Stimulated activated CD4-positive, alpha-beta T cell treated with anti-CD3 and anti-CD28 coated beads, TNF-alpha, amount 100 ng/mL, for 24 hours (primary cell): ENCODE measurements around the gene PEX7.
"Not testable (repeated sequence)": the region's sequence is repeated elsewhere in the genome, so short reads cannot be mapped to it uniquely, and the experiment has no call there.

Experiments used
- DNase-seq, 3 experiments: peaks; one replicate each; pipeline ENCODE4 v3.0.0-alpha.2; 2020; ENCODE audit warnings: low read depth in 3 of 3

The PEX7 gene

DNA sequence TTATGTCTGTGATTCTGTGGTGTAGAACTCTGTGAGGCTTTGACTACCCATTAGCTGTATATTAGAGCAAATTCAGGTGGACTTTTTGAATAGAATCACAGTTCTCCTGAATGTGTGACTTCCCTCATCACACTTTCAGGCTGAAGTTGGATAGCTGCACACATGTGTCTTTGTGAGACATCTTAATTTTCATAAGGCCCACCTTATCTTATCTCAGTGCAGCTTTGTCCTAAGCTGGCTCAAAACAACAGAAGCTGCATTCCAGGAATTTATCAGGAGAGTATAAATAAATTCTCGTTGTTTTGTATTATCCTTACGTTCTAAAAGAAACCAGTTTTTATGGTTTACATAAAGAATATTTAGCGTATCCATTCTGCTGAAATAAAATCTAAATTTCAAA, 73.5 kb downstream of the PEX7 start:
- no peak for DNase-seq

DNA sequence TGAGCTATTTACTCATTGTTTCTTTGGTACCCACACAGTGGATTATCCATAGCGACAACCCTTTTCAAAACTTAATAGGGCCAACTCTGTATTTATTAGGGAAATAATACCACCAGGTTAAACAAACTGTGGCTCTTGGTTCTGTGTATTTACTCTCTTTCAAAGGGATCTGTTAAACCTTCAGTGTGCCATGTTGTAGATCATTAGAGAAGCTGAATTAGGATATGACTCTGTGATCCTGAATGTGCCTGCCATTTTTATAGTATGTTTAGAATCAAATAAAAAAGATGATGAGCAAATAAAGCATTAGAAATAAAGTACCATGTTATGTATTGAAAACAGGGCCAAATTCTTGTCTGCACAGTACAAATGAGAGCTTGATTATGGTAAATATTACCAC, 74.7 kb downstream of the PEX7 start:
- no peak for DNase-seq

DNA sequence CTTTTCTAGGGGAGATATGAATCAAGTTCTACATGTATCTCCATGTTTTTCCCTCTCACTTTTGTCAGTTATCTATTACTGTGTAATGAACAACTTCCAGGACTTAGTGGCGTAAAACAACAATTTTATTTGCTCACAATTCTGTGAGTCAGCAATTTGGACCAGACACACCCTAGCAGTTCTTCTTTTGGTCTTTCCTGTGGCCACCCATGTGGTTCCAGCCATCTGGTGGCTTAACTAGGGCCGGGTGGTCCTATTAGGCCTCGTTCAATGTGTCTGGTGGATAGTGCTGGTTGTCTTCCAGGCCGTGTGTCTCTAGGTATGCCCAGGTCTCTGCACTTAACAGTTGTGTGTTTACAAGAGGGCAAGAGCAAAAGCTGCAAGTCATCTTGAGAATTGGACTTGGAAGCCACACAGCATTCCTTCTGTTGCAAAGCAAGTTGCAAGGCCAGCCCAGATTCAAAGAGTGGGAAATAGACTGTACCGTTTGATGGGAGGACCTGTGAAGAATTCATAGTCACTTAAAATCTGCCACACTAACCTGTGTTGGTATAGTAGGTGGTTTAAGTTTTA, 78.9 kb downstream of the PEX7 start:
- DNase-seq = no peak

DNA sequence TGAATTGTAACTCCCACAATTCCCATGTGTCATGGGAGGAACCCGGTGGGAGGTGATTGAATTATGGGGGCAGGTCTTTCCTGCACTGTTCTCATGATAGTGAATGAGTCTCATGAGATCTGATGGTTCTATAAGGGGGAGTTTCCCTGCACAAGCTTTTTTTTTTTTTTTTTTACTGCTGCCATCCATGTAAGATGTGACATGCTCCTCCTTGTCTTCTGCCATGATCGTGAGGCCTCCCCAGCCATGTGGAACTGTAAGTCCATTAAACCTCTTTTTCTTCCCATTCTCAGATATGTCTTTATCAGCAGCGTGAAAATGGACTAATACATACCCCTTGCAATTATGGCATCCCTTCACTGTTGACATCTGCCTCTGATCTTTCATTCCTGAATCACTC, 82.1 kb downstream of the PEX7 start:
- not testable (repeated sequence) for DNase-seq

DNA sequence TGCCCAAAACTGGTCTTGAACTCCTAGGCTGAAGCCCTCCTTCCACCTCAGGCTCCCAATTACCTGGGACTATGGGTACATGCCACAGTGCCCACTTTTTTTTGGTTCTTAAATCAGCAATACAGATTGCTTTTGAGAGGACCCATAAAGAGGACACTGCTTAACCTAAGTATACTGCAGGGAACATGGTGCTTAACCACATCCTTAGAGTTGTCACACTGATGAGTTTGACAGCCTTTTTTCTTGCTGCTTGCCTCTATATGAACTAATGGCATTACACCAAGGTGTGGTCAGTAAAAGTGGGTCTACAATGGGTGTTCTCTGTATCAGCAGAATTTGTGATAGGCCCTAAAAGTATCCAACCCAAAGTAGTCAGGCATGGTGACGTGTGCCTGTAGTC, 92.6 kb downstream of the PEX7 start:
- no peak for DNase-seq

DNA sequence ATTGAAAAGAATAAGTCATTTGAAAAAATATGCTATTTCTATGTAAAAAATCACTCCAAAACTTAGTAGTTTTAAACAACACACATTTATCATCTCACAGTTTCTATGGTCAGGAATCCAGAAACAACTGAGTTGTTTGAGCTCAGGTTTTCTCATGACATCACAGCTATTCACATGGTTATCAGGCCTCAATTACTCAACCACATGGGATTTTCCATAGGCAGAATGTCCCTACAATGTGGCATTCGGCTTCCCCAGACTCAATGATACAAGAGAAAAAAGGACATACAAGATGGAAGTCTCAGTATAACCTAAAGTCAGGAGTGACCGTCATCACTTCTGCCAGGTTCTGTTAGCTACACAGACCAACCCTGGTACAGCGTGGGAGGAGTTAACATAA, 96.3 kb downstream of the PEX7 start:
- no peak for DNase-seq

DNA sequence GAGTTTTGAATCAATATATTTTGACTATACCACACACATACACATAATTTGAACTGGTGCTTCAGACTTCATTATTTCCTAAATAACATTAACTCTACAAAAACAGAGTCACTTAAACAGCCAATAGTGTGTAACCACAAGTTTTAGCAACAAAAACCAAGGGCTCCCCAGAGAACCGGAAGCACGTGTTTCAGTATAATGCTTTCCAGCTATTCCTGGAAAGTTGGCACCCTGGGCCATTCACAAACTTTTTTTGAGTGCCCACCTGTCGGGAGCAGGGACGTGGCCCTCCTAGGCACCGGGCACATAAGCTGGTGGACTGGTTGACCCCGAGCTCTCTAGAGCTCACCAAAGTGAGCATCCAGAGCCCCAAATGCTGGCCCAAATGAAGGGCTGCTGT, 97.8 kb downstream of the PEX7 start:
- DNase-seq = no peak

DNA sequence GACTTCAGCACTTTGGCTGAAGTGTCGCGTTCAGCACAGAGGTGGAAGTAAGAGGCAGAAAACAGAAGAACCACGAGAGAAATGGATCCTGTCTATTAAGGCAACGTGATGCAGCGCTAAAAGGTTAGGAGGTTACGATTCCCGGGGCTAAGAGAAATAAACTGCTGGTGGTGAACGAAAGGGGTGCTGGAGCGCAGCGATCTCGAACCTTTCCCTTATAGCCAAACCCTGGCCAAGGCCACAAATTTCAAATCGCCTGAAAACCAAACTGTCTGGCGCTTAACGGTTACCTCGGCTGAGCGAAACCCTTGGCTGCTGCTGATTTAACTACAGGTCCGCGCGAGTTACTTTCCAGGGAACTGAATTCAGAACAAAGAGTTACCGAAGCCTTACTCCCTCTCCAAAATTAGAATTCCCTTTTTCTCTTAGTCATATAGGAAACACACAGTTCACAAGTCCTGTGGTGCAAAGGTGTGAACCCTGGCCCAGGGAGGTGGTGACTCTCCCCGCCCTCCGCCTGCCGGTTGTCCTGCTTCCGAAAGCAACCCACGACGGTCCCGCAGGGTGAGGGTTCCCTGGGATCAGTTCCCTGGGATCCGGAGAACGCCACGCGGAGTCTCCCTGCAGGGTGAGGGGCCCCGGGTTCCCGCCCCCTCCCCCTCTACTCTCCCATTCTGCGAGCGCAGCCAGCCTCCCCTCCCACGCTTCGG, 98.4 kb downstream of the PEX7 start:
- peak in 1 of 3 experiments; percentile 22 for DNase-seq

DNA sequence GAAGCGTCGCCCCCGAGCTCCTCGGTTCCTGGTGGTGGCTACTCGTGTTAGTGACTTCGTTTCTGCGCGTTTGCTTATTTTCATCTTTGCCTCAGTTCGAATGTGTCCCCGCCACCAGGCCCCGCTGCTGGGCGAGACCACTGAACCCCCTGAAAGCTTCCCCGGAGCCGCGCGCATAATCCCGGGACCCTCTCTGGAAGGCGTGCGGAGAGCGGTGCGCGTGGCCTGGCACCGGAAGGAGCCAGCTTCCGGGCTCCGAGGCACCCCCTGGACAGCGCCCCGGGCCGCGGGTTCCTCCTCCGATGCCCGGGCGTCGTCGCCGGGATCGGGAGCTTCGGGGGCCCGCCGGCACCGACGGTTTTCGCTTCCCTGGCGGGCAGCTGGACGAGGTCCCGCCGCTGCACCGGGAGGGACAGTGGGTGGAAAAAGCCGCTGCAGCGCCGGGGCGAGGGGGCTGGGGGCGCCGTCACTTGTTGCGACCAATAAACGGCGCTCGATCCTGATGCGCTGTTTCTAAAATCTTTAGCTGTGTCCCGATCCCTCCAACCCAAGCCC, 99.1 kb downstream of the PEX7 start:
- DNase-seq = no peak

DNA sequence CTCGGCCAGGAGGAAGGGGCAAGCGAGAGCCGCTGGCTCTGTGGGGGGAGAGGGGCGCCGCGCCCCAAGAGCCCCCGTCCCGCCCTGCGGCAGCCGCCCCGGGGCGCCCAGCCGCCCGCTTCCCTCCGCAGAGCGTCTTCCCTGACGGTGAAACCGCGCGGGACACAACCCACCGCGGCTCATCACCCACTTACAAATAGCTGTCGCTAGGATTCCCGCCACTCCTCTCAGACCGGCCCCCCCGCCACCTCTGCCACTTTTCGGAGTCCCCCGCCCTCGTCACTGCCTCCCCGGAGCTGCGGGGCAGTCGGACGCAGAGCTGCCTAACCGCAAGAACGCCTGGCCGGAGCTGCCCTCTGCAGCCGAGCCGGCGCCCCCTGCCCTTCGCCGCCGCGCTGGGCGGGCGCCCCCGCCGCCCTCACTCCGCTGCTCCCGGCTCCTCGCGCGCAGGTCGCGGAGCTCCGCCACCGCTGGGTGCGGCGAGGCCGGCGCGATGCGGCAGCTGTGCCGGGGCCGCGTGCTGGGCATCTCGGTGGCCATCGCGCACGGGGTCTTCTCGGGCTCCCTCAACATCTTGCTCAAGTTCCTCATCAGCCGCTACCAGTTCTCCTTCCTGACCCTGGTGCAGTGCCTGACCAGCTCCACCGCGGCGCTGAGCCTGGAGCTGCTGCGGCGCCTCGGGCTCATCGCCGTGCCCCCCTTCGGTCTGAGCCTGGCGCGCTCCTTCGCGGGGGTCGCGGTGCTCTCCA, 99.7 kb downstream of the PEX7 start, which contains the start of gene SLC35D3:
Gene SLC35D3 (plus strand): TSS at position 366 of the 749 bp plus-strand sequence. CDS start 128 bp downstream, at position 494.
- no peak for DNase-seq

DNA sequence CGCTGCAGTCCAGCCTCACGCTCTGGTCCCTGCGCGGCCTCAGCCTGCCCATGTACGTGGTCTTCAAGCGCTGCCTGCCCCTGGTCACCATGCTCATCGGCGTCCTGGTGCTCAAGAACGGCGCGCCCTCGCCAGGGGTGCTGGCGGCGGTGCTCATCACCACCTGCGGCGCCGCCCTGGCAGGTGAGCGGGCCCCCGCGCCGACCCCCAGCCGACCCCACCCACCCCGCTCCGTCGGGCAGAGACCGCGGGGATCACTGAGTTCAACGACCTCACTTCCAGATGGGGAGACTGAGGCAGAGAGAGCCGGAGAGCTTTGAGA, 100.3 kb downstream of the PEX7 start:
- no peak for DNase-seq

DNA sequence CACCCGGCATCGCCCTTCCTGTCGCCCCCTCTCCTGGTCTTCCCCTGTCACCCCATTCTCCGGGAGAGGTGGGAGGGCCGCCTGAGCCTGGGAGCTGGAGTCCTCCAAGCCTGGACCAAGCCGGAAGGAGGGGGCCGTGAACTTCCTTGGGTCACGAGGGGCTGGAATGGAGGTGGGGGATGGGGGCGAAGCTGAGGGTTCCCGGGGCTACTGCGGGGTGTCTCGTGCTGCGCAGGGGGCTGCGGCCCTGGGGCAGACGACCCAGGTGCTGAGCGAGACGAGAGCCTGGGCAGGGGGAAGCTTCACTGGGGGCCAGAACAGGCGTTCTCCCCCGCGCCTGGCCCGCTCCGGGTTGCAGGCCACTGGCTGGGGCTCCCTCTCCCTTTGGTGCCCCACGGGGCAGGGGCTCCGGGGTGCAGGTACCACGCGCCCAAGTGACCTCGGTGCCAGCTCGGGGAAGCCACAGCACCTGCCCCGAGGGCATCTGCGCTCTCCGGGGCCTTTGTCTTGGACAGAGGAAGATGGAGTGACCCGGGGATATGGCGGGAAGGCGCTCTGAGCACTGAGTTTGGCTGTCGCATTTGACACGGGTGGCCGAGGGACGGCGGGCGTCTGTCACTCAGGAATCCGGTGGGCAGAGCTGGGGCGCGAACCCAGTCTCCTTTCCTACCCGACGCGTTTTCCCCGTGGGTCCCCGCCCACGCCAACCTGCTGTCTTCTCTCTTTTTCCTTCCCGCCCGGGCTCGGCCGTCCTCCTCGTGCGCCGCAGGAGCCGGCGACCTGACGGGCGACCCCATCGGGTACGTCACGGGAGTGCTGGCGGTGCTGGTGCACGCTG, 100.9 kb downstream of the PEX7 start:
- peak in 1 of 3 experiments; percentile 22 for DNase-seq

DNA sequence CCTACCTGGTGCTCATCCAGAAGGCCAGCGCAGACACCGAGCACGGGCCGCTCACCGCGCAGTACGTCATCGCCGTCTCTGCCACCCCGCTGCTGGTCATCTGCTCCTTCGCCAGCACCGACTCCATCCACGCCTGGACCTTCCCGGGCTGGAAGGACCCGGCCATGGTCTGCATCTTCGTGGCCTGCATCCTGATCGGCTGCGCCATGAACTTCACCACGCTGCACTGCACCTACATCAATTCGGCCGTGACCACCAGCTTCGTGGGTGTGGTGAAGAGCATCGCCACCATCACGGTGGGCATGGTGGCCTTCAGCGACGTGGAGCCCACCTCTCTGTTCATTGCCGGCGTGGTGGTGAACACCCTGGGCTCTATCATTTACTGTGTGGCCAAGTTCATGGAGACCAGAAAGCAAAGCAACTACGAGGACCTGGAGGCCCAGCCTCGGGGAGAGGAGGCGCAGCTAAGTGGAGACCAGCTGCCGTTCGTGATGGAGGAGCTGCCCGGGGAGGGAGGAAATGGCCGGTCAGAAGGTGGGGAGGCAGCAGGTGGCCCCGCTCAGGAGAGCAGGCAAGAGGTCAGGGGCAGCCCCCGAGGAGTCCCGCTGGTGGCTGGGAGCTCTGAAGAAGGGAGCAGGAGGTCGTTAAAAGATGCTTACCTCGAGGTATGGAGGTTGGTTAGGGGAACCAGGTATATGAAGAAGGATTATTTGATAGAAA, 101.7 kb downstream of the PEX7 start:
- DNase-seq = no peak

DNA sequence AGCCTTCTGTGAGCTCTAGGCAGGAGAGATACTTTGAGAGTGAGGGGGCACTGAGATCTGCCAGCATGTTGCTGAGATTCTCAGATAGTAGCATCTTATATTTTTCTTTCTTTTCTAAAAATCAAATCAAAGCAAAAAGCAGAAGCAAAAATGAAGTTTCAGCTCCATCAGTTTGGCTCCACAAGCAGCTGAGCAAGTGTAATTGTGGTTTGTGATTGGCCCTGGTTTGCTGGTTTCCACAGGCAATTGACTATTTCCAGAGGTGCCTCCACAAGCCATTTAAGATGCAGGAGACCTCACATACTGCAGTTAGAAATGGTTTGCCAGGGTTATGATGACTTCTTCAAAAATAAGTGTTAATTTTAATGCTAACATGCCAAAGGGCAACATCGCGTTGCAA, 104.0 kb downstream of the PEX7 start:
- no peak for DNase-seq

DNA sequence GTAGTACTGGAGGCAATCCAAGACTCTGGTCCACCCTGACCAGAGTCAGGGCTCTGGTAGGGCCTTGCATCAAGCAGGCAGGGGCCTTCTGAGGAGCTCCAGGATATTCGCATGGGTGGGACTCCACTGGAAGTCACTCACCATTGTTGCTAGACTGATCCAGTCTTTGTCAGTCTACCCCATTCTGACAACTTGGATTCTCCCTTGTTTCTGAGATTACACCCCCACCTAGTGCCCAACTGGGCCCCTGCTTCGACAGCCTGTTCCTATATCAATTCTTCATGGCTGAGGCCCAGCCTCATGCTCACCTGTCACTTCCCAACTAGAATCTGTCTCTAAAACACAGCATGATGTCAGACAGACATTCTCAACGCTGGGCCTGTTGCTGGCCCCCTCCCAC, 104.9 kb downstream of the PEX7 start:
- no peak for DNase-seq

DNA sequence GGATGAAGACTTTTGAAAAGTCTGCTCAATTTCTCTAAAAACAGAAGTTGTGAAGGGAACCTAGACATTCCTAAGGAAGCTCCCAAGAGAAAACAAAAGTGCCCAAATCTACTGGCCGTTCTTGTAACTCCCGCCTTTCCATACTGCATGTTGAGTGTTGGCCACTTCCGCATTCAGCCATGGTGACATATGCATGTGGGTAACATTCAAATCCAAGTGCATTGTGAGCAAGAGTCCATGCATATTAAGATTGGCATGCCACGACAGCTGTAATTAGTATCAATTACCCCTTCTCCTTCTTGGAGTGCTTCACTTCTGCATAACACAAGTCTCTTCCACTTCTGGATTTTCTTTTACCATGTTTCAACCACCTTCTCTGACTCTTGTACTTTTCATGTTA, 108.1 kb downstream of the PEX7 start:
- DNase-seq = no peak

DNA sequence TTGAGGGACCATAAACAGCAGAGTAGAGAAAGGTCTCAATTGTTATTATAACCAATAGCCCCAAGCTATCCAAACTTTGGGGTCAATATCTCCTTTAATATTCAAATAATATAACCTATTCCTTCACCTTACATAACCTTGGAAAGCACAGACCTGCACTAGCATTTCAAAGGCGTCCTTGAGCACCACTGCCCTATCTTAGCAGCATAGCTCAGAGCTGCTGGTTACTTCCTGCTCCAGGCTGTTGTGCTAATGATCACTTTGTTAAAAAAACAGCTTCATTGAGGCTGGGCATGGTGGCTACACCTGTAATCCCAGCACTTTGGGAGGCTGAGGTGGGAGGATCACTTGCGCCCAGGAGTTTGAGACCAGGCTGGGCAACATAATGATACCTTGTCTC, 110.2 kb downstream of the PEX7 start:
- no peak for DNase-seq

DNA sequence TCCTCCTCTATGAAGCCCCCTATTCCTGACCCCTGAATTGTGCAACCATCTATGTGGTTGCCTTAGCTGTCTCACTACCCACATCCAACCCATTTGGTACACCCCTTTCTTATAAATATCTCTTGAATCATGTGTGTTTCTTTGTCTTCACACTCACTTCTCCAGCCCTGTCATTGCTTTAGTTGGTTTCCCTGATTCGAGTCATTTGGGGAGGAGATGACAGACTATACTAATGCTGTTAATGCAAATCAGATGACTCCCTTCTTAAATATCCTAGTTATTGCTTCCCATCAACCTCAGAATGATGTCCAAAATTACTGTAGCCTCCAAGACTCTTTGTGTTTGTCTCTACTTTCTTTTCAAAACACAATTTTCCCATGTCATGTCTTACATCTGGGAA, 122.7 kb downstream of the PEX7 start:
- no peak for DNase-seq

DNA sequence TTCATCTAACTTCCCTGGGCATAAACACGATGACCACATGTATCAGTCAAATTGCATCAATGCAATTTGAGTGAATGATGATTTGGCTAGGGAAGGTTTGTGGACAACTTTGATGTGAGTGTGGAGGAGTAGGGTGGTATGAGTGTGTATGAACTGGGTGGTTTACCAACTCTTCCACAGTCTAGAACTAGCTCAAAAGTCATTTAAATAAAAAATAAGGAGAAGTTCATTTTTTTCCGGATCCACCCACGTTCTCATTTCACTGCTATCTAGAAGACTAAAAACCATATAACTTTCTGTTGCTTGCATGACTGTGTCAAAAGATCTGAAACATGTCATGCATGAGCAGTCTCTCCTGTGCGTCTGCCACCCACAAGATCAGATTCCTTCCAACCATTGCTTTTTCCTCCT, 123.3 kb downstream of the PEX7 start:
- DNase-seq = no peak

DNA sequence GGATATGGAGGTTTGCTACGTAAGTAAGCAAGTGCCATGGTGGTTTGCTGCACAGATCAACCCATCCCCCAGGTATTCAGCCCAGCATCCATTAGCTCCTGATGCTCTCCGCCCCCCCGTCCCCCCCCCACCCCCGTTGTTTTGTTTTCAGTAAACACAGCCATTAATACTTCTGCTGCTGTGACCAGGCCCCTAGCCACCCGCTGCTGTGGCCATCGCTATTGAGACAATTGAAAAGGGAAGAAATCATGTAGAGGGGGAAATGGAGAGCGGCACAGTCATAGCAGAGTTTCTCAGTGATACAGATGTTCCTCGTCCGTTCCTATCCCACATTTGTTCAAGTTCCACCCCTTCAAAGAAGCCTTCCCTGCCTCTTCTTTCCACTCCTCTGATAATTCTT, 124.6 kb downstream of the PEX7 start:
- no peak for DNase-seq

DNA sequence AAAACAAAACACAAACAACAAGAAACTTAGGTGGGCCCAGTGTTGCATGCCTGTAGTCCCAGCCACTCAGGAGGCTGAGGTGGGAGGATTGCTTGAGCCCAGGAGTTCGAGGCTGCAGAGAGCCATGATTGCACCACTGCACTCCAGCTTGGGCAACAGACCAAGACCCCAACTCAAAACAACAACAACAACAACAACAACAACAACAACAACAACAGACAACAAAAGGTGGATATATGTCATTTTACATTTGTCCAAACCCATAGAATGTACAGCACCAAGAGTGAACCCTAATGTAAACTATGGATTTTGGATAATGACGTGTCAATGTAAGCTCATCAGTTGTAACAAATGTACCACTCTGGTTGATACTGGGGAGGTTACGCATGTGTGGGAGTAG, 127.6 kb downstream of the PEX7 start:
- not testable (repeated sequence) for DNase-seq
